Smooth muscle cell (in vitro differentiated cells): ENCODE measurements around the gene NCKAP5. TPM values are rescaled to one million over a fixed set of nuclear protein-coding genes. Genes with fewer than 3 reads are reported as not detected.

ENCODE experiments used
- DNase-seq: peaks from one replicate; lab custom pipeline; 2025; ENCODE audit not compliant: unreplicated experiment; lab: John Stamatoyannopoulos, UW
- H2AFZ ChIP-seq: fragments of 200-600 bp; sonication (generic); 2 replicates; pipeline ENCODE4 v1.6.0; 2016; ENCODE audit warnings: antibody characterized with exemption, low read depth, mild to moderate bottlenecking
- H3F3A ChIP-seq: fragments of 200-600 bp; sonication (generic); 2 replicates; pipeline ENCODE4 v1.6.0; 2017; ENCODE audit warnings: antibody characterized with exemption, low read depth
- H3K27ac ChIP-seq: fragments of 200-600 bp; sonication (generic); 2 replicates; pipeline ENCODE4 v1.5.1; 2016; ENCODE audit warnings: low read depth, mild to moderate bottlenecking
- H3K27me3 ChIP-seq: fragments of 200-600 bp; sonication (generic); 2 replicates; pipeline ENCODE4 v1.6.1; 2016; ENCODE audit warnings: low read depth, mild to moderate bottlenecking
- H3K36me3 ChIP-seq: fragments of 200-600 bp; sonication (generic); 2 replicates; pipeline ENCODE4 v1.5.1; 2016; ENCODE audit warnings: low read depth
- H3K4me1 ChIP-seq: fragments of 200-600 bp; sonication (generic); 2 replicates; pipeline ENCODE4 v1.5.1; 2016; ENCODE audit warnings: low read depth
- H3K4me2 ChIP-seq: fragments of 200-600 bp; sonication (generic); 2 replicates; pipeline ENCODE4 v1.6.0; 2016; ENCODE audit warnings: mild to moderate bottlenecking
- H3K4me3 ChIP-seq: fragments of 200-600 bp; sonication (generic); 2 replicates; pipeline ENCODE4 v1.5.1; 2016; ENCODE audit warnings: mild to moderate bottlenecking
- H3K79me2 ChIP-seq: fragments of 200-600 bp; sonication (generic); 2 replicates; pipeline ENCODE4 v1.6.0; 2016; ENCODE audit warnings: low read depth, mild to moderate bottlenecking
- H3K9ac ChIP-seq: fragments of 200-600 bp; sonication (generic); 2 replicates; pipeline ENCODE4 v1.6.0; 2016; ENCODE audit warnings: low read depth
- H3K9me3 ChIP-seq: fragments of 200-600 bp; sonication (generic); replicated peaks from 2 replicates; pipeline ENCODE4 v1.5.1; 2016; ENCODE audit warnings: low read depth
- H4K20me1 ChIP-seq: fragments of 200-600 bp; sonication (generic); 2 replicates; pipeline ENCODE4 v1.6.0; 2016; ENCODE audit warnings: low read depth
- CTCF ChIP-seq: fragments of 200-600 bp; sonication (generic); IDR thresholded peaks from 2 replicates; pipeline ENCODE4 v1.5.1; 2017; ENCODE audit warnings: borderline replicate concordance, mild to moderate bottlenecking, antibody characterized with exemption; ENCODE audit not compliant: insufficient read depth, poor library complexity, severe bottlenecking
- WGBS: methylation state at CpG from one replicate; pipeline ENCODE4 v1.1.7; 2016; ENCODE audit warnings: low lambda C conversion rate; 5-methylcytosine and 5-hydroxymethylcytosine counted together
- polyA plus RNA-seq: library from polyadenylated mRNA; unstranded; fragments of >200 nt; fragmentation: Nextera tagmentation; extraction: Ambion mirVana; gene quantifications from 2 replicates; pipeline ENCODE4 v1.2.1, GENCODE V29; 2016
- total RNA-seq: library from RNA; depleted of rRNA; stranded (reverse); fragments of >200 nt; gene quantifications from 2 replicates; pipeline ENCODE4 v1.2.3, GENCODE V29; 2014

The NCKAP5 gene
- total and polyA plus RNA-seq, 2 experiments from 2014 or later = 4.6 to 9.5 TPM

- Histone ChIP-seq H3F3A (no peaks in the 10 kb centered on the region), H3K9ac (no peak overlapping the region), H2AFZ (no peak overlapping the region), H4K20me1 (no peaks in the 10 kb centered on the region), H3K4me3 (no peak overlapping the region), H3K27ac (no peak overlapping the region), H3K9me3 (no peaks in the 10 kb centered on the region), H3K36me3 (no peaks in the 10 kb centered on the region), H3K27me3 (no peaks in the 10 kb centered on the region), H3K4me1 (no peaks in the 10 kb centered on the region), H3K79me2 (no peaks in the 10 kb centered on the region), H3K4me2 (no peak overlapping the region)
- no peak for DNase-seq
- WGBS = 94% methylated on average over 1 of the region's 1 CpG
- TF ChIP-seq CTCF = no peak
Observed at GRCh38 chr2:133152801-133153200, 415.5 kb downstream of the NCKAP5 start.

- Histone ChIP-seq H3K36me3 (no peaks in the 10 kb centered on the region), H4K20me1 (no peaks in the 10 kb centered on the region), H3K27me3 (no peaks in the 10 kb centered on the region), H3K27ac (no peak overlapping the region), H3K9me3 (no peaks in the 10 kb centered on the region), H3K4me1 (no peaks in the 10 kb centered on the region), H3K79me2 (no peaks in the 10 kb centered on the region), H3K4me3 (no peak overlapping the region), H2AFZ (no peak overlapping the region), H3K4me2 (no peak overlapping the region), H3F3A (no peaks in the 10 kb centered on the region), H3K9ac (no peak overlapping the region)
- no peak for DNase-seq
- TF ChIP-seq CTCF = no peak
- WGBS = 86% methylated on average over 2 of the region's 2 CpGs
Observed at GRCh38 chr2:133148187-133148586, 420.1 kb downstream of the NCKAP5 start.

GRCh38 chr2:133146893-133147292, 421.4 kb downstream of the NCKAP5 start:
- WGBS = 76% methylated on average over 1 of the region's 1 CpG
- Histone ChIP-seq H3K27me3 (no peaks in the 10 kb centered on the region), H3F3A (no peaks in the 10 kb centered on the region), H3K9ac (no peak overlapping the region), H3K27ac (no peak overlapping the region), H2AFZ (no peak overlapping the region), H3K4me1 (no peaks in the 10 kb centered on the region), H3K4me2 (no peak overlapping the region), H4K20me1 (no peaks in the 10 kb centered on the region), H3K4me3 (no peak overlapping the region), H3K9me3 (no peaks in the 10 kb centered on the region), H3K79me2 (no peaks in the 10 kb centered on the region), H3K36me3 (no peaks in the 10 kb centered on the region)
- no peak for DNase-seq
- TF ChIP-seq CTCF = no peak

GRCh38 chr2:133143645-133144044, 424.6 kb downstream of the NCKAP5 start:
- Histone ChIP-seq H3K4me2 (no peak overlapping the region), H3K9ac (no peak overlapping the region), H3K36me3 (no peaks in the 10 kb centered on the region), H3K79me2 (no peaks in the 10 kb centered on the region), H3K4me1 (peaks cover 15% of the 10 kb centered on the region), H3K27me3 (no peaks in the 10 kb centered on the region), H3F3A (no peaks in the 10 kb centered on the region), H4K20me1 (no peaks in the 10 kb centered on the region), H3K9me3 (no peaks in the 10 kb centered on the region), H3K27ac (no peak overlapping the region), H2AFZ (no peak overlapping the region), H3K4me3 (no peak overlapping the region)
- no peak for DNase-seq
- no peak for TF ChIP-seq CTCF
- 100% methylated on average over 1 of the region's 1 CpG for WGBS
